Esophagus (tissue), 2 donors: ENCODE measurements around the gene ST6GALNAC2. TPM values are rescaled to one million over a fixed set of nuclear protein-coding genes. Genes with fewer than 3 reads are reported as not detected.
"Not testable (repeated sequence)": the region's sequence is repeated elsewhere in the genome, so short reads cannot be mapped to it uniquely, and the experiment has no call there.

Source experiments
- H3K27ac ChIP-seq, 2 donors: one replicate each; pipeline ENCODE4 v1.5.1; 2013; ENCODE audit warnings: low read depth in 2 of 2, mild to moderate bottlenecking in 2 of 2, inconsistent platforms in 1 of 2, low read length in 1 of 2, moderate library complexity in 1 of 2
- H3K27me3 ChIP-seq, 2 donors: one replicate each; pipeline ENCODE4 v1.6.1; 2013; ENCODE audit warnings: low read length in 2 of 2, control low read depth in 1 of 2, mild to moderate bottlenecking in 1 of 2; ENCODE audit not compliant: insufficient read depth in 2 of 2, control insufficient read depth in 1 of 2
- H3K36me3 ChIP-seq, 2 donors: one replicate each; pipeline ENCODE4 v1.6.1; 2013; ENCODE audit warnings: low read length in 1 of 2; ENCODE audit not compliant: control insufficient read depth in 2 of 2, insufficient read depth in 2 of 2
- H3K4me1 ChIP-seq, 2 donors: one replicate each; pipeline ENCODE4 v1.6.1; 2013; ENCODE audit warnings: low read length in 1 of 2; ENCODE audit not compliant: control insufficient read depth in 2 of 2, insufficient read depth in 2 of 2
- H3K4me3 ChIP-seq, 2 donors: one replicate each; pipeline ENCODE4 v1.5.1; 2013; ENCODE audit warnings: low read length in 2 of 2, mild to moderate bottlenecking in 2 of 2, low read depth in 1 of 2, moderate library complexity in 1 of 2
- H3K9me3 ChIP-seq, 2 donors: one replicate each; pipeline ENCODE4 v1.6.1; 2013; ENCODE audit warnings: mild to moderate bottlenecking in 2 of 2, low read depth in 1 of 2, low read length in 1 of 2, moderate library complexity in 1 of 2; ENCODE audit not compliant: control insufficient read depth in 2 of 2, insufficient read depth in 1 of 2
- WGBS, 2 donors: extraction: QIAGEN DNeasy Blood & Tissue Kit; methylation state at CpG; one replicate each; pipeline ENCODE4 v1.1.7; 2013; 5-methylcytosine and 5-hydroxymethylcytosine counted together
- polyA plus RNA-seq, 2 donors: library from polyadenylated mRNA; stranded (reverse); fragments of 200-250 nt; gene quantifications; one replicate each; pipeline ENCODE4 v1.2.3, GENCODE V29; 2013
- donor health status: healthy with polysubstance abuse.
- donor health status: Bipolar disorder and iron deficiency.

ST6GALNAC2 gene
- polyA plus RNA-seq, 2 donors: 17.5 to 20.2 TPM

GRCh38 chr17:76606685-76607084 lies 21.0 kb upstream of the ST6GALNAC2 start:
- not testable (repeated sequence) for H3K27me3 ChIP-seq, H3K4me3 ChIP-seq, H3K4me1 ChIP-seq, H3K9me3 ChIP-seq, H3K36me3 ChIP-seq, H3K27ac ChIP-seq
- 69 to 75% methylated on average over 1 of the region's 1 CpG for WGBS, 2 donors

- no peak overlapping the region for H3K27ac ChIP-seq
- 77 to 81% methylated on average over 8 of the region's 8 CpGs for WGBS, 2 donors
- no peaks in the 10 kb centered on the region for H3K27me3 ChIP-seq
- H3K36me3 ChIP-seq: no peaks in the 10 kb centered on the region
- H3K4me3 ChIP-seq: no peak overlapping the region
- peaks cover 3 to 12% of the 10 kb centered on the region in 2 donors for H3K4me1 ChIP-seq
- no peaks in the 10 kb centered on the region for H3K9me3 ChIP-seq
These were observed 15.4 kb upstream of the ST6GALNAC2 start for GRCh38 chr17:76601065-76601464.

GRCh38 chr17:76599694-76600460 lies 14.2 kb upstream of the ST6GALNAC2 start:
- Histone ChIP-seq H3K36me3 (no peaks in the 10 kb centered on the region), H3K9me3 (no peaks in the 10 kb centered on the region), H3K4me1 (peaks cover 3 to 12% of the 10 kb centered on the region in 2 donors), H3K27me3 (no peaks in the 10 kb centered on the region), H3K27ac (peak overlapping the region; percentile 52 to 60), H3K4me3 (no peak overlapping the region)
- WGBS, 2 donors: 41 to 58% methylated on average over 17 of the region's 17 CpGs

GRCh38 chr17:76598004-76598439 lies 12.4 kb upstream of the ST6GALNAC2 start:
- Histone ChIP-seq H3K4me1 (peaks cover 3 to 12% of the 10 kb centered on the region in 2 donors), H3K36me3 (no peaks in the 10 kb centered on the region), H3K4me3 (peak overlapping the region in 1 of 2 donors; percentile 7), H3K9me3 (no peaks in the 10 kb centered on the region), H3K27me3 (no peaks in the 10 kb centered on the region), H3K27ac (peak overlapping the region; percentile 49 to 63)
- WGBS, 2 donors: 15 to 24% methylated on average over 2 of the region's 2 CpGs

- peak overlapping the region in 1 of 2 donors; percentile 7 for H3K4me3 ChIP-seq
- H3K9me3 ChIP-seq: no peaks in the 10 kb centered on the region
- H3K36me3 ChIP-seq: no peaks in the 10 kb centered on the region
- 54 to 59% methylated on average over 12 of the region's 12 CpGs for WGBS, 2 donors
- H3K27ac ChIP-seq: peak overlapping the region; percentile 63 to 74
- peaks cover 3 to 12% of the 10 kb centered on the region in 2 donors for H3K4me1 ChIP-seq
- no peaks in the 10 kb centered on the region for H3K27me3 ChIP-seq
These were observed 11.7 kb upstream of the ST6GALNAC2 start for GRCh38 chr17:76597156-76598003.

- WGBS, 2 donors: 78 to 82% methylated on average over 3 of the region's 3 CpGs
- Histone ChIP-seq H3K36me3 (no peaks in the 10 kb centered on the region), H3K9me3 (no peaks in the 10 kb centered on the region), H3K4me3 (no peak overlapping the region), H3K4me1 (peaks cover 3 to 6% of the 10 kb centered on the region in 2 donors), H3K27ac (no peak overlapping the region), H3K27me3 (no peaks in the 10 kb centered on the region)
These were observed 9.0 kb upstream of the ST6GALNAC2 start for GRCh38 chr17:76594690-76595089.

- Histone ChIP-seq H3K27me3 (no peaks in the 10 kb centered on the region), H3K4me1 (peaks cover 3 to 6% of the 10 kb centered on the region in 2 donors), H3K4me3 (no peak overlapping the region), H3K27ac (no peak overlapping the region), H3K36me3 (no peaks in the 10 kb centered on the region), H3K9me3 (no peaks in the 10 kb centered on the region)
- WGBS, 2 donors: 66 to 81% methylated on average over 4 of the region's 4 CpGs
These were observed 8.3 kb upstream of the ST6GALNAC2 start for GRCh38 chr17:76593959-76594358.

- 59 to 81% methylated on average over 8 of the region's 8 CpGs for WGBS, 2 donors
- Histone ChIP-seq H3K4me1 (peaks cover 3 to 6% of the 10 kb centered on the region in 2 donors), H3K36me3 (no peaks in the 10 kb centered on the region), H3K27me3 (no peaks in the 10 kb centered on the region), H3K4me3 (no peak overlapping the region), H3K27ac (no peak overlapping the region), H3K9me3 (no peaks in the 10 kb centered on the region)
These were observed 7.7 kb upstream of the ST6GALNAC2 start for GRCh38 chr17:76593384-76593826.

- H3K9me3 ChIP-seq: no peaks in the 10 kb centered on the region
- H3K36me3 ChIP-seq: no peaks in the 10 kb centered on the region
- H3K27ac ChIP-seq: no peak overlapping the region
- no peaks in the 10 kb centered on the region for H3K27me3 ChIP-seq
- no peak overlapping the region for H3K4me3 ChIP-seq
- peaks cover 2 to 11% of the 10 kb centered on the region in 2 donors for H3K4me1 ChIP-seq
These were observed 2.5 kb upstream of the ST6GALNAC2 start for GRCh38 chr17:76588182-76588581.
